ENCODE results near the gene PARD3B. TPM values are rescaled to one million over a fixed set of nuclear protein-coding genes. Genes with fewer than 3 reads are reported as not detected.

Gene PARD3B
- total and polyA plus RNA-seq, 2 experiments from 2014 or later, result 3.5 to 4.4 TPM

DNA sequence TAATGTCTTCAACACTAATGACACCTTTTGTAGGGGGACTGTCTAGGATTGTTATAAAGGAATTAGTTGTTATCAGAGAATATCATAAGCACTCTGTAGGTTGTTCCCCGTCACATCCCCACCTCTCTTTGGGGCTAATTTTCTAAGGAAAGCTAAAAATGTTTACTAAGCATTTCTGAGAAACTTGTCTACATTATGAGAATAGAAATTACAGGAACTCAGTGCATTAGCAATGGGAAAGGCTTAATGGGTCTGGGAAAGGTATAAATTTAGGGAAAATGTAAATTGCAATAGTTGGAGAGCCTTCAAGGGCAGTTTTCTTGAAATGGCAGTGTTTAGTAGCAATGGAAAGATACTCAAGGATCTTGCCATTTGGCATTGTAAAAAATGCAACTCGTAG, 879.8 kb downstream of the PARD3B start:
- DNase-seq (ENCODE audit: low spot score), result no peak

More for the DNA sequence above, 879.8 kb downstream of the PARD3B start:
- Mint-ChIP-seq H3K9me3 (no peaks in the 10 kb centered on the region), H3K27me3 (ENCODE audit: insufficient read depth, low read depth, poor library complexity) (no peaks in the 10 kb centered on the region), H3K4me1 (peaks cover 13% of the 10 kb centered on the region), H3K27ac (no peak overlapping the region), H3K36me3 (ENCODE audit: low read depth) (no peaks in the 10 kb centered on the region), H3K4me3 (no peak overlapping the region)
- H3K36me3 ChIP-seq (ENCODE audit: insufficient read depth), result no peaks in the 10 kb centered on the region
- H3F3A ChIP-seq (replicated peaks; ENCODE audit: low read depth), result no peaks in the 10 kb centered on the region
- H3K9me2 ChIP-seq (ENCODE audit: insufficient read depth), result peaks cover 18% of the 10 kb centered on the region
- no peak overlapping the region for H3K4me2 ChIP-seq
- no peaks in the 10 kb centered on the region for H4K20me1 ChIP-seq (replicated peaks; ENCODE audit: insufficient read depth)
- H3K4me3 ChIP-seq, result no peak overlapping the region
- H3K79me2 ChIP-seq (replicated peaks; ENCODE audit: insufficient read depth), result no peaks in the 10 kb centered on the region
- no peak overlapping the region for H3K27ac ChIP-seq (ENCODE audit: low read depth)
- H3K27me3 ChIP-seq (ENCODE audit: insufficient read depth), result no peaks in the 10 kb centered on the region
- H3K4me1 ChIP-seq (ENCODE audit: insufficient read depth), result peaks cover 12% of the 10 kb centered on the region; the same call in 1 of the 2 replicates
- ATAC-seq, result no peak
- TF ChIP-seq, protein P1, sequence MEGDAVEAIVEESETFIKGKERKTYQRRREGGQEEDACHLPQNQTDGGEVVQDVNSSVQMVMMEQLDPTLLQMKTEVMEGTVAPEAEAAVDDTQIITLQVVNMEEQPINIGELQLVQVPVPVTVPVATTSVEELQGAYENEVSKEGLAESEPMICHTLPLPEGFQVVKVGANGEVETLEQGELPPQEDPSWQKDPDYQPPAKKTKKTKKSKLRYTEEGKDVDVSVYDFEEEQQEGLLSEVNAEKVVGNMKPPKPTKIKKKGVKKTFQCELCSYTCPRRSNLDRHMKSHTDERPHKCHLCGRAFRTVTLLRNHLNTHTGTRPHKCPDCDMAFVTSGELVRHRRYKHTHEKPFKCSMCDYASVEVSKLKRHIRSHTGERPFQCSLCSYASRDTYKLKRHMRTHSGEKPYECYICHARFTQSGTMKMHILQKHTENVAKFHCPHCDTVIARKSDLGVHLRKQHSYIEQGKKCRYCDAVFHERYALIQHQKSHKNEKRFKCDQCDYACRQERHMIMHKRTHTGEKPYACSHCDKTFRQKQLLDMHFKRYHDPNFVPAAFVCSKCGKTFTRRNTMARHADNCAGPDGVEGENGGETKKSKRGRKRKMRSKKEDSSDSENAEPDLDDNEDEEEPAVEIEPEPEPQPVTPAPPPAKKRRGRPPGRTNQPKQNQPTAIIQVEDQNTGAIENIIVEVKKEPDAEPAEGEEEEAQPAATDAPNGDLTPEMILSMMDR (conservative IDR thresholded peaks at IDR 0.05; ENCODE audit: low read depth in 2 of 2), result no peak
- TF ChIP-seq, protein P2, sequence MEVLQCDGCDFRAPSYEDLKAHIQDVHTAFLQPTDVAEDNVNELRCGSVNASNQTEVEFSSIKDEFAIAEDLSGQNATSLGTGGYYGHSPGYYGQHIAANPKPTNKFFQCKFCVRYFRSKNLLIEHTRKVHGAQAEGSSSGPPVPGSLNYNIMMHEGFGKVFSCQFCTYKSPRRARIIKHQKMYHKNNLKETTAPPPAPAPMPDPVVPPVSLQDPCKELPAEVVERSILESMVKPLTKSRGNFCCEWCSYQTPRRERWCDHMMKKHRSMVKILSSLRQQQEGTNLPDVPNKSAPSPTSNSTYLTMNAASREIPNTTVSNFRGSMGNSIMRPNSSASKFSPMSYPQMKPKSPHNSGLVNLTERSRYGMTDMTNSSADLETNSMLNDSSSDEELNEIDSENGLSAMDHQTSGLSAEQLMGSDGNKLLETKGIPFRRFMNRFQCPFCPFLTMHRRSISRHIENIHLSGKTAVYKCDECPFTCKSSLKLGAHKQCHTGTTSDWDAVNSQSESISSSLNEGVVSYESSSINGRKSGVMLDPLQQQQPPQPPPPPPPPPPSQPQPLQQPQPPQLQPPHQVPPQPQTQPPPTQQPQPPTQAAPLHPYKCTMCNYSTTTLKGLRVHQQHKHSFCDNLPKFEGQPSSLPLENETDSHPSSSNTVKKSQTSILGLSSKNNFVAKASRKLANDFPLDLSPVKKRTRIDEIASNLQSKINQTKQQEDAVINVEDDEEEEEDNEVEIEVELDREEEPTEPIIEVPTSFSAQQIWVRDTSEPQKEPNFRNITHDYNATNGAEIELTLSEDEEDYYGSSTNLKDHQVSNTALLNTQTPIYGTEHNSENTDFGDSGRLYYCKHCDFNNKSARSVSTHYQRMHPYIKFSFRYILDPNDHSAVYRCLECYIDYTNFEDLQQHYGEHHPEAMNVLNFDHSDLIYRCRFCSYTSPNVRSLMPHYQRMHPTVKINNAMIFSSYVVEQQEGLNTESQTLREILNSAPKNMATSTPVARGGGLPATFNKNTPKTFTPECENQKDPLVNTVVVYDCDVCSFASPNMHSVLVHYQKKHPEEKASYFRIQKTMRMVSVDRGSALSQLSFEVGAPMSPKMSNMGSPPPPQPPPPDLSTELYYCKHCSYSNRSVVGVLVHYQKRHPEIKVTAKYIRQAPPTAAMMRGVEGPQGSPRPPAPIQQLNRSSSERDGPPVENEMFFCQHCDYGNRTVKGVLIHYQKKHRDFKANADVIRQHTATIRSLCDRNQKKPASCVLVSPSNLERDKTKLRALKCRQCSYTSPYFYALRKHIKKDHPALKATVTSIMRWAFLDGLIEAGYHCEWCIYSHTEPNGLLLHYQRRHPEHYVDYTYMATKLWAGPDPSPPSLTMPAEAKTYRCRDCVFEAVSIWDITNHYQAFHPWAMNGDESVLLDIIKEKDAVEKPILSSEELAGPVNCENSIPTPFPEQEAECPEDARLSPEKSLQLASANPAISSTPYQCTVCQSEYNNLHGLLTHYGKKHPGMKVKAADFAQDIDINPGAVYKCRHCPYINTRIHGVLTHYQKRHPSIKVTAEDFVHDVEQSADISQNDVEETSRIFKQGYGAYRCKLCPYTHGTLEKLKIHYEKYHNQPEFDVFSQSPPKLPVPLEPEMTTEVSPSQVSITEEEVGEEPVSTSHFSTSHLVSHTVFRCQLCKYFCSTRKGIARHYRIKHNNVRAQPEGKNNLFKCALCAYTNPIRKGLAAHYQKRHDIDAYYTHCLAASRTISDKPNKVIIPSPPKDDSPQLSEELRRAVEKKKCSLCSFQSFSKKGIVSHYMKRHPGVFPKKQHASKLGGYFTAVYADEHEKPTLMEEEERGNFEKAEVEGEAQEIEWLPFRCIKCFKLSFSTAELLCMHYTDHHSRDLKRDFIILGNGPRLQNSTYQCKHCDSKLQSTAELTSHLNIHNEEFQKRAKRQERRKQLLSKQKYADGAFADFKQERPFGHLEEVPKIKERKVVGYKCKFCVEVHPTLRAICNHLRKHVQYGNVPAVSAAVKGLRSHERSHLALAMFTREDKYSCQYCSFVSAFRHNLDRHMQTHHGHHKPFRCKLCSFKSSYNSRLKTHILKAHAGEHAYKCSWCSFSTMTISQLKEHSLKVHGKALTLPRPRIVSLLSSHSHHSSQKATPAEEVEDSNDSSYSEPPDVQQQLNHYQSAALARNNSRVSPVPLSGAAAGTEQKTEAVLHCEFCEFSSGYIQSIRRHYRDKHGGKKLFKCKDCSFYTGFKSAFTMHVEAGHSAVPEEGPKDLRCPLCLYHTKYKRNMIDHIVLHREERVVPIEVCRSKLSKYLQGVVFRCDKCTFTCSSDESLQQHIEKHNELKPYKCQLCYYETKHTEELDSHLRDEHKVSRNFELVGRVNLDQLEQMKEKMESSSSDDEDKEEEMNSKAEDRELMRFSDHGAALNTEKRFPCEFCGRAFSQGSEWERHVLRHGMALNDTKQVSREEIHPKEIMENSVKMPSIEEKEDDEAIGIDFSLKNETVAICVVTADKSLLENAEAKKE (CRISPR knock-in tag; IDR thresholded peaks at IDR 0.05), result no peak
- TF ChIP-seq NANOG (IDR thresholded peaks at IDR 0.05; ENCODE audit: borderline replicate concordance), result no peak
- TF ChIP-seq ZNF114 (CRISPR knock-in tag; IDR thresholded peaks at IDR 0.05), result no peak
- TF ChIP-seq, protein P3, sequence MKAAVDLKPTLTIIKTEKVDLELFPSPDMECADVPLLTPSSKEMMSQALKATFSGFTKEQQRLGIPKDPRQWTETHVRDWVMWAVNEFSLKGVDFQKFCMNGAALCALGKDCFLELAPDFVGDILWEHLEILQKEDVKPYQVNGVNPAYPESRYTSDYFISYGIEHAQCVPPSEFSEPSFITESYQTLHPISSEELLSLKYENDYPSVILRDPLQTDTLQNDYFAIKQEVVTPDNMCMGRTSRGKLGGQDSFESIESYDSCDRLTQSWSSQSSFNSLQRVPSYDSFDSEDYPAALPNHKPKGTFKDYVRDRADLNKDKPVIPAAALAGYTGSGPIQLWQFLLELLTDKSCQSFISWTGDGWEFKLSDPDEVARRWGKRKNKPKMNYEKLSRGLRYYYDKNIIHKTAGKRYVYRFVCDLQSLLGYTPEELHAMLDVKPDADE (IDR thresholded peaks at IDR 0.05), result no peak
- no peak for TF ChIP-seq STAT1 (IDR thresholded peaks at IDR 0.05; ENCODE audit: unreplicated experiment)
- TF ChIP-seq EZH2 (IDR thresholded peaks at IDR 0.05; ENCODE audit: low read depth, unreplicated experiment), result no peak
- no peak for TF ChIP-seq JUNB (IDR thresholded peaks at IDR 0.05; ENCODE audit: unreplicated experiment)
- TF ChIP-seq CREB1 (CRISPR knock-in tag; IDR thresholded peaks at IDR 0.05; ENCODE audit: low read depth), result no peak
- no peak for TF ChIP-seq EZH2phosphoT487 (IDR thresholded peaks at IDR 0.05; ENCODE audit: unreplicated experiment)
- no peak for TF ChIP-seq ZNF331 (CRISPR knock-in tag; IDR thresholded peaks at IDR 0.05; ENCODE audit: low read depth)
- no peak overlapping the region for H2AFZ ChIP-seq
